Cardiac muscle cell (in vitro differentiated cells and primary cell): ENCODE measurements around the gene TGFA. TPM values are rescaled to one million over a fixed set of nuclear protein-coding genes. Genes with fewer than 3 reads are reported as not detected.

Source experiments
- DNase-seq, 2 donors: peaks; one replicate each; pipeline versions ENCODE4 v3.0.0 to v3.0.0-alpha.2; 2010 to 2017; ENCODE audit warnings: low read depth in 1 of 2, low spot score in 1 of 2
- H3K27ac ChIP-seq: fragments of 200-600 bp; sonication (generic); 2 replicates; pipeline ENCODE4 v1.5.1; 2016
- H3K27me3 ChIP-seq: fragments of 200-600 bp; sonication (generic); 2 replicates; pipeline ENCODE4 v1.6.0; 2016; ENCODE audit warnings: control low read depth
- H3K36me3 ChIP-seq: fragments of 200-600 bp; sonication (generic); 2 replicates; pipeline ENCODE4 v1.5.1; 2016; ENCODE audit warnings: control low read depth
- H3K4me1 ChIP-seq: fragments of 200-600 bp; sonication (generic); 2 replicates; pipeline ENCODE4 v1.8.1; 2017; ENCODE audit warnings: low read depth, mild to moderate bottlenecking, mixed run types
- H3K4me3 ChIP-seq: fragments of 200-600 bp; sonication (generic); 2 replicates; pipeline ENCODE4 v1.5.1; 2016; ENCODE audit warnings: mild to moderate bottlenecking
- H3K9me3 ChIP-seq: fragments of 200-600 bp; sonication (generic); 2 replicates; pipeline ENCODE4 v1.5.1; 2017; ENCODE audit warnings: low read depth, mild to moderate bottlenecking, control low read depth
- CTCF ChIP-seq: IDR thresholded peaks from 2 replicates; pipeline ENCODE4 v1.5.1; 2012; ENCODE audit warnings: low read depth, mild to moderate bottlenecking, low read length
- polyA plus RNA-seq: library from polyadenylated mRNA; unstranded; fragments of >200 nt; fragmentation: Nextera tagmentation; extraction: Ambion mirVana; gene quantifications from 2 replicates; pipeline ENCODE4 v1.2.1, GENCODE V29; 2016
- total RNA-seq: library from RNA; depleted of rRNA; stranded (reverse); fragments of >200 nt; gene quantifications from 2 replicates; pipeline ENCODE4 v1.2.3, GENCODE V29; 2016

The TGFA gene
- total and polyA plus RNA-seq, 2 experiments from 2014 or later = 4.6 TPM; not detected in 1

- Histone ChIP-seq H3K27ac (no peak overlapping the region), H3K4me1 (no peaks in the 10 kb centered on the region), H3K27me3 (no peaks in the 10 kb centered on the region), H3K9me3 (no peaks in the 10 kb centered on the region), H3K4me3 (no peak overlapping the region), H3K36me3 (no peaks in the 10 kb centered on the region)
- TF ChIP-seq CTCF = no peak
- DNase-seq = no peak
Observed at GRCh38 chr2:70508711-70509462, 44.7 kb downstream of the TGFA start.

- no peaks in the 10 kb centered on the region for H3K27me3 ChIP-seq
- H3K9me3 ChIP-seq = no peaks in the 10 kb centered on the region
- H3K27ac ChIP-seq = no peak overlapping the region
- DNase-seq = no peak
- H3K4me1 ChIP-seq = no peaks in the 10 kb centered on the region
- H3K4me3 ChIP-seq = no peak overlapping the region
- no peaks in the 10 kb centered on the region for H3K36me3 ChIP-seq
- TF ChIP-seq CTCF = no peak
Observed at GRCh38 chr2:70505613-70506391, 47.8 kb downstream of the TGFA start.

GRCh38 chr2:70504750-70505149 lies 48.9 kb downstream of the TGFA start:
- no peak for DNase-seq
- no peak for TF ChIP-seq CTCF
- H3K9me3 ChIP-seq = no peaks in the 10 kb centered on the region
- H3K4me3 ChIP-seq = no peak overlapping the region
- H3K27me3 ChIP-seq = no peaks in the 10 kb centered on the region
- no peak overlapping the region for H3K27ac ChIP-seq
- no peaks in the 10 kb centered on the region for H3K4me1 ChIP-seq
- H3K36me3 ChIP-seq = no peaks in the 10 kb centered on the region

GRCh38 chr2:70503896-70504295 lies 49.7 kb downstream of the TGFA start:
- H3K27ac ChIP-seq = no peak overlapping the region
- TF ChIP-seq CTCF = no peak
- no peak overlapping the region for H3K4me3 ChIP-seq
- H3K27me3 ChIP-seq = no peaks in the 10 kb centered on the region
- DNase-seq = no peak
- no peaks in the 10 kb centered on the region for H3K9me3 ChIP-seq
- H3K36me3 ChIP-seq = no peaks in the 10 kb centered on the region
- no peaks in the 10 kb centered on the region for H3K4me1 ChIP-seq

- no peaks in the 10 kb centered on the region for H3K9me3 ChIP-seq
- TF ChIP-seq CTCF = no peak
- H3K4me3 ChIP-seq = no peak overlapping the region
- no peaks in the 10 kb centered on the region for H3K27me3 ChIP-seq
- H3K4me1 ChIP-seq = no peaks in the 10 kb centered on the region
- DNase-seq = no peak
- no peaks in the 10 kb centered on the region for H3K36me3 ChIP-seq
- H3K27ac ChIP-seq = no peak overlapping the region
Observed at GRCh38 chr2:70501728-70502127, 51.9 kb downstream of the TGFA start.
